Stimulated activated CD4-positive, alpha-beta T cell treated with anti-CD3 and anti-CD28 coated beads, Interleukin-1b, Interleukin-23, amount 100 ng/mL, for 4 hours (primary cell): ENCODE results near the gene SPON2.
A peak's percentile ranks its signal among the peaks of the same experiment; 100 is the strongest.

Experiments used
- DNase-seq, 2 donors: peaks; one replicate each; pipeline ENCODE4 v3.0.0-alpha.2; 2020; ENCODE audit warnings: low read depth in 2 of 2

The SPON2 gene

GRCh38 chr4:1172228-1172851, at the start of gene SPON2:
Gene SPON2, minus strand, starts transcription at chr4:1172583.
- no peak for DNase-seq

DNA sequence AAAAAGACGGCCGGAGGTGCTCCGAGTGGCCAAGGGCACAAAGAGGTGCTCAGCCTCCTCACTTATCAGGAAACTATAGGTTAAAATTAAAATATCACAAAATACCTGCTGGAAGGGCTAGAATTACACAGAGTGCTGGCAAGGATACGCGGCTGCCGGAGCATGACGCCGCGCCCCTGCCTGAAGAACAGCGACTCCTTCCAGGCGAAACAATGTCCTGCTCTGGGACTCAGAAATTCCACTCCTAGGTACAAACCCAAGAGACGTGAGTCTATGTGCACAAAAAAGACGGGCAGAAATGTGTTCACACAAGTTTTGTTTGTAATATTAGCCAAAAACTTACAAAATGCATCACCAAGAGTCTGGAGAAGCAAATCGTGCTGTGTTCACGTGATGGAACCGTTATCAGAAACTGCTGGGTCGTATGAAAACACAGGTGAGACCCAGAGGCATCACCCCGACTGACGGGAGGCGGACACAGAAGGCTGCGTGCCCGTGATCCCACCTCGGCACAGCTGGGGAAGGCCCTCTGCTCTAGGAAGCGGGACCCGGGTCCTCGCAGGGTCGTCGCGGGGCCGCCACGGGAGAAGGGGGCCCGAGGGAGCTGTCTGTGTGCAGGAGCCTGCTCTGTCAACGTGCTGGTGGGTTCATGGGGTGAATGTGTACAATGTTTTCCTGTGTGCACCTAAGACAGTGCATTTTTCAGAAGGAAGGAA, 48.9 kb upstream of the SPON2 start:
- DNase-seq: no peak

- DNase-seq: no peak
Measured at GRCh38 chr4:1220566-1220965, 48.2 kb upstream of the SPON2 start.

DNA sequence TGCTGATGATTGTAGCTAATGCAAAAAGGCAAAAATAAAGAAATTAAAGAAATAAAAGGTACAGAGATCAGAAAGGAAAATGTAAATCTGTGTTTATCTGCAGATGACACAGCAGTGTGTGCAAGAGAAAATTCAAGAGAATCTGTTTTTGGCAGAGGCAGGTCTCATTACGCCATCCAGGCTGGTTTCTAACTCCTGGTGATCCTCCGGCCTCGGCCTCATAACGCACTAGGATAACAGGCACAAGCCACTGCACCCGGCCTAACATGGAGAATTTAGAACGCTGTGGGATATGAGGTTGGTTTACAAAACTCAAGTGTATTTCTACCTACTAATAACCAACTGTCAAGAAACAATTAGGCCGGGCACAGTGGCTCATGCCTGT, 47.2 kb upstream of the SPON2 start:
- no peak for DNase-seq

- DNase-seq: no peak
Measured at GRCh38 chr4:1218634-1219565, 46.5 kb upstream of the SPON2 start.

DNA sequence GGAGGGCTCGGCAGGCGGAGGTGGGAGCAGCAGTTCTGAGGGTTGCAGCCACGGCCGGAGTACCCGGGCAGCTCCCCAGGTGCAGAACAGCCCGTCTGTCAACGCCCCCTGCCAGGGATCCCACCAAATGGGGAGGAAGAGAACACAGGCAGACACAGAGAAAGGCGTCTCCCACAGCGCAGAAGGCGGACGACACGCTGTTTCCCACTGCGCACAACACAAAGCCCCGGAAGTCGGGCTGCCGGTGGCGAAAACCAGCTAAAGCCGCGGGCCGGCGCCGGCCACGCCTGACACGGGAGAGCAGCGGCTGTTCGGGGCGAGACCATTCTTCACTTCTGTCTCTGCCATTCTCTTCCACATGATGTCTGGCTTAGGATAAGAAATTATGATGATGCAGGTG, 45.0 kb upstream of the SPON2 start:
- DNase-seq: no peak

GRCh38 chr4:1216869-1217294, 44.5 kb upstream of the SPON2 start:
- peak; percentile 41 to 53 for DNase-seq

DNA sequence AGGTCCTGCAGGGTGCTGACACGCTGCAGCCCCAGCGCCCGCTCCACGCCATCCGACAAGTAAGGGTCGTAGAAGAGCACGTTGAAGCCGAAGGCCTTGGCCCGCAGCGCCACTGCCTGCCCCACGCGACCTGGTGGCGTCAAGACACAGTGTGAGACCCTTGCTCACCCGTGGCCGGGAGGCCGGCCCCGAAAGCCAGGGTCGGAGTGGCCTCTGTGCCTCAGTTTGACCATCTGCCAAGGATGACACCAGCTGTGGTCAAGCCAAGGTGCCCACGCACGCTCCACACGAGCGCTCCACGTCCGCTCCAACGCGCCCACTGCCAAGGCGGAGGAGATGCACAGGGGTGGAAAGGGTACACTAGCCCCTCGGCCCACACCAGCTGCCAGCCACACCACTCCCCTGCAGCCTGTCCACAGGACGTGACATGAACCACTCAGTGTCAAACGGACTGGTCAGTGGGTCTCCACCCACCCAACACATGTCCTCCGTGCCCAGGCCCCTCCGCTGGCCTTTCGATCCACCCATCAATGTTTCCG, 43.8 kb upstream of the SPON2 start:
- DNase-seq: no peak

GRCh38 chr4:1215141-1216075, 43.0 kb upstream of the SPON2 start:
- DNase-seq: no peak

GRCh38 chr4:1214101-1215095, 42.0 kb upstream of the SPON2 start:
- no peak for DNase-seq

DNA sequence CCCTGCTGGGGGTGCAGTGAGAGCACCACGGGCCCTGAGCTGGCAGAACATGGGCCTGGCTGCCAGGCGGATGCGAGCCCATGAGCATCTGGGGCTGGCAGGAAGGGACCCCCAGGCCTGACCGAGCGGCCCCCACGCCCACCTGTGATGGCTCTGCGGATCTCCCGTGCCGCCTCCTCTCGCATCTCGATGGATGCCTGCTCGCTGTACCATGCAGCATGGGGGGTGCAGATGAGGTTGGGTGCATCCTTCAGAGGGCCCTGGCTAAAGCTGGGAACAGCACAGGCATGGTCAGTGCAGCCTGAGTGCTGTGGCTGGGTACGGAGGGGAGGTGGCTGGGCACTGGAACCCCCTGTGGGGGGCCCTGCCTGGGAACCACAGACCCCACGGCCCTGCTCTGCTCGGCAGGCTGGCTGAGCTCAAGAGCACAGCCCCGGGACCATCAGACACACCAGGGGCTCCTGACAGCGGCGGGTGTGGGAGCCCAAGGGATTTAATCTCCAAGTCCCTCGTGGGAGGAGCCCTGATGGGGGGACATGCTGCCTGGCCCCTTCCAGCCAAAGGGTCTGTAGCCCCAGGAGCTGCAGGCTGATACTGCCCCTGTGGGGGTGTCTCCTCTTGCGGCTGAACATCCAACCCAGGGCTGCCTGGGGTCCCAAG, 41.1 kb upstream of the SPON2 start:
- no peak for DNase-seq

DNA sequence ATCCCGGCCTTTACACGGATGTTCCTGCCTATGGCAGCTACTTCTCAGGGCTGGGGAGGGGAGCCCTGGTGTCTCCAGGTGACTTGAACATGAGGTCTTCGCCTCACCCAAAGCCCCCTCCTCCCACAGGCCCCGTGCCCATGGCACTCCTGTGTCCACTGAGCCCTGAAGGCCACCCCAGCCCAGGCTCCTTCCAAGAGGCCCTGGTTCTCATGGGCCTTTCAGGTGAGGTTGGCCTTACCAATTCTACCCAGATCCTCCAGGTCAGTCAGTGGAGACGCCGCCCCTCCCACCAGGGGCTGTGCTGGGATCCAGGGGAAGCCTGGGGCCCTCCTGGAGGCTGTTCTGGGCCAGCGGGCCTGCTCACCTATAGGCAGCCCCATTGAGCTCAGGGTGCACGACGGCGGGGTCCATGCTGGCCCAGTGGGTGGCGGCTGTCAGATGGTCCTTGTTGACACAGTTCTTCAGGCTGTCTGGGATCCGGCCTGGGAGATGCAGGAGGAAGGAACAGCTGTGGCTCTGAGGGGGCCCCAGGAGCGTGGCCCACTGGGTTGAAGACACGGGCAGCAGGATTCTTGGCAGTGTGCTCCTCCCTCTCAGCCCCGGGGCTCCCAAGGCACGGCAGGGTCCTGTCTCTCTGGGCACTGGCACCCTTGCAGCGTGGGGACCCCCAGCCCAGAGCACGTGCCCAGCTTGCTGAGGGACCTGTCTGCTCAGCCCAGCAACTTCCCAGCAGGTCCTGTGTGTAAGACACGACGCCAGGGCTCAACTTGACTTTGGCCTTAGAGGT, 40.4 kb upstream of the SPON2 start:
- no peak for DNase-seq

DNA sequence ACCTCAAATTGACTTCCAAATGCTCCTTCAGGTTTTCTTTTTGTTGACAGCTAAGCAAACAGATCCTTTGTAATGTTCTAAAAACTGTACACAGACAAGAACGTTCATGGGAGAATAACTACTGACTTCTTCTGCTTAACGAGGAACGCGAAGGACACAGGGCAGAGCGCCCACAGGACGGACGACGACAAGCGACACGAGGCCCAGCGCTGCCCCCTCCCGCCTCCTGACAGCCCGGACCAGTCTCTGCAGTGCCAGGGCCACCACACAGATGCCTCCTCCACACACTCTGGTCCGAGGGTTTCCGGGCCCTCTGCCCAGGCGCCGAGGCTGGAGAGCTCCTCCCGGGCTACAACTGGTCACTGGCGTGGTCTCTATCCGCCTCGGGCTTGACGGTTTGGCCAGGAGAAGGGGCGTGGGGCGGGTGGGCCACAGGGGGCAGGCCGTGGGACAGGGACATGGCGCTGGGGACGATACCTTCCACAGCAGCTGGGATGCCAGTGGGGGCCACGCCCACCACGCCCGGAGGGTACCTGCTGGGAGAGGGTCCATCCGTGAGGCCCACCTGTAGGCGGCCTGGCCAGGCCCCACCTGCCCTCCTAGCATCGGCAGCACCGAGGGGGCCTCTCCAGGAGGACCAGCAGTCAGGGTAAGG, 39.6 kb upstream of the SPON2 start:
- no peak for DNase-seq

- no peak for DNase-seq
Measured at GRCh38 chr4:1211371-1211770, 39.0 kb upstream of the SPON2 start.

DNA sequence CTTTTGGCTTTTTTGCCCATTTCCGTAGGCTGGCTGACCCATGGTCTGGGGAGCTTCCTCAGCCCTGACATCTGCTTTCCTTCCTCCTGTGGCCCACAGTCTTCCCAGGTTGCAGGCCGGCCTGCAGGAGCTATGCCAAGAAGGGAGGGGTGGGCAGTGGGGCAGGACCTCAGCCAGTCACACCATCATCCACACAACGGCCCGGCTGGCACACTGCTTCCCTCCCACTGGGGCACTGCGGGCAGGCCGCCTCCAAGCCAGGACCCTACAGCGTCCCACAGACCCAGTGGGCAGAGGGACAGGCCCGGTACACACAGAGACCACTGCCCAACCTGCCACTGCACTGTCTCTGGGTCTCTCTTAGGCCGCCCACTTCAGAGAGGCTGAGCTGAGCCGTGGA, 38.6 kb upstream of the SPON2 start:
- no peak for DNase-seq

- DNase-seq: no peak
Measured at GRCh38 chr4:1210241-1210841, 38.0 kb upstream of the SPON2 start.

- DNase-seq: no peak
Measured at GRCh38 chr4:1209821-1210220, 37.4 kb upstream of the SPON2 start.
